Activated gamma-delta T cell (primary cell): Measurements from ENCODE around the gene HCN4.

ENCODE experiments used
- DNase-seq: peaks from one replicate; lab custom pipeline; 2025; lab: John Stamatoyannopoulos, UW

The HCN4 gene

GRCh38 chr15:73380661-73381060, 11.9 kb upstream of the HCN4 start:
- DNase-seq, result no peak

GRCh38 chr15:73378089-73378488, 9.3 kb upstream of the HCN4 start:
- DNase-seq, result no peak

GRCh38 chr15:73375755-73376305, 7.1 kb upstream of the HCN4 start:
- no peak for DNase-seq

GRCh38 chr15:73375012-73375411, 6.3 kb upstream of the HCN4 start:
- DNase-seq, result no peak

GRCh38 chr15:73374604-73375003, 5.8 kb upstream of the HCN4 start:
- DNase-seq, result no peak

- no peak for DNase-seq
Measured at GRCh38 chr15:73373221-73373620, 4.5 kb upstream of the HCN4 start.

- no peak for DNase-seq
Measured at GRCh38 chr15:73371812-73372211, 3.1 kb upstream of the HCN4 start.

- no peak for DNase-seq
Measured at GRCh38 chr15:73370151-73370550, 1.4 kb upstream of the HCN4 start.

GRCh38 chr15:73369154-73369694, 466 bp upstream of the HCN4 start:
- no peak for DNase-seq

GRCh38 chr15:73367624-73368300, 996 bp downstream of the HCN4 start:
- no peak for DNase-seq

- no peak for DNase-seq
Measured at GRCh38 chr15:73366766-73367623, 1.8 kb downstream of the HCN4 start.

GRCh38 chr15:73364070-73364469, 4.7 kb downstream of the HCN4 start:
- DNase-seq, result no peak

GRCh38 chr15:73362900-73363299, 5.9 kb downstream of the HCN4 start:
- DNase-seq, result no peak

GRCh38 chr15:73361337-73361736, 7.4 kb downstream of the HCN4 start:
- no peak for DNase-seq

GRCh38 chr15:73359651-73360050, 9.1 kb downstream of the HCN4 start:
- no peak for DNase-seq

GRCh38 chr15:73357999-73358665, 10.6 kb downstream of the HCN4 start:
- no peak for DNase-seq

- DNase-seq, result no peak
Measured at GRCh38 chr15:73355612-73356265, 13.0 kb downstream of the HCN4 start.

- no peak for DNase-seq
Measured at GRCh38 chr15:73354241-73354640, 14.5 kb downstream of the HCN4 start.

GRCh38 chr15:73353734-73354133, 15.0 kb downstream of the HCN4 start:
- no peak for DNase-seq

GRCh38 chr15:73352082-73352481, 16.7 kb downstream of the HCN4 start:
- DNase-seq, result no peak

- no peak for DNase-seq
Measured at GRCh38 chr15:73349191-73349590, 19.6 kb downstream of the HCN4 start.
